ENCODE measurements around the gene WDR43.

Gene WDR43

DNA sequence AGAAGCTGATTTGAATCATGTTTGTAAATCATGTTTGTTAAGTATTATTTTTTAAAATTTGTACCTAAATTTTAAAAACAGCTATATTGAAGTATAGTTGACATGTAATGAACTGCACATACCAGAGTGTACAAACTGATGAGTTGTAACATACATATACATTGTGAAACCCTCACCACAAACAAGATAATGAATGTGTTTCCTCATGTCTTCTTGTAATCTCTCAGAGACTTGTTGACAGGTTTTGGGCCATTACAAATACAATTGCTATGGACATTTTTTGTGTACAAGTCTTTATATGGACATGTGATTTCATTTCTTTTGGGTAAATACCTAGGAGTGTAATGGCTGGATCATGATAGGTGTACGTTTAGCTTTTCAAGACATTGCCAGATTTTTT lies 21.5 kb downstream of the WDR43 start:
- no peak for DNase-seq

DNA sequence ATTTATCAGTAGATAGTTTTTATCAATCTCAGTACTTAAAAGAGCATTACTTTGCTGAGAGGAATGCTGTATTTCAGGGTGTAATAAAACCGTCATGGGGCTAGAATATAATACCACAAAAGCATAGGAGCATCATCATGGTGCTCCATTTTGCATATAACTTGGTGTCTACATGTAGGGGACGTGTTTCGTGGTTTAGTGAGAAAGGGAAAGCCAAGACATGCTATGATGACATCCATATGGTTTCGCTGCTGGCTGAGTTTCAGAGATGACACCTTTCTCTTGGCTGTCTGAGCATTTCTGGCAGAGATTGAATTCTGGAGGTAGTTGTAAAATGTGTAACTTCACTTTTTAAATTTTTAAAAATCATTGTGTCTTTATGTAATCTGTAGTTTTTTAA lies 32.4 kb downstream of the WDR43 start:
- DNase-seq: no peak

DNA sequence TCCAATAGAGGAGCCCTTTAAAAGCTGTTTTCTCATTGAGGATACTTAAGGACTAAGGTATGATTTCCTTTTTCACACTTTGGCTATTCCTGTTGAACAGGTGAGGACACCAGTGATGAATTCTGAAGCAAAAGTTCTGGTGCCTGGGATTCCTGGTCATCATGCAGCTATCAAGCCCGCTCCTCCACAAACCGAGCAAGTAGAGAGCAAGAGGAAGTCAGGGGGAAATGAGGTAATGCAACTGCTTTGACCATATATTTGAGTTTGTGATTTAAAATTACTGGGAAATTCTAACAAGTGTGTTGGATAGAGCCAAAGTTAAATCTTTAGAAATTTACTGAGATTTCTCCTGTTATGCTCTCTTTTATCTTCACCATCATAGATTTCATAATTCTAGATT lies 33.0 kb downstream of the WDR43 start:
- no peak for DNase-seq

DNA sequence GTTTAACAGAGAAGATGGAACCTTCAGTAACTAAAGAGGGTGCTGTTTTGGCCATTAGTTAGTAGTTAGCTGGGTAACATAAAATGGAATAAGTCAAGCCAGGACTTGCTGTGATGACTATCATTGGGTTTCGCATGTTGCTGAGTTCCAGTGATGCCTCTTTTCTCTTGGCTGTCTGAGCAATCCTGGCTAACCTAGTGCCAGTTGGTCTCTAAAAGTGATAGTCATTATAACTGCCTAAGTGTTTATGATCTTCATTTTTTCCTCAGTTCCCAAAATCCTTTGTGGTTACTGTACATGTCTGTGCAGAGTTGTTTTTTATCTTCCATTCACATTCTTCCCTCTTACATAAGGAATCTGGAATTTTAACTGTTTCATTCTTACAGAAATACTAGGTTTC lies 33.4 kb downstream of the WDR43 start:
- DNase-seq: no peak

DNA sequence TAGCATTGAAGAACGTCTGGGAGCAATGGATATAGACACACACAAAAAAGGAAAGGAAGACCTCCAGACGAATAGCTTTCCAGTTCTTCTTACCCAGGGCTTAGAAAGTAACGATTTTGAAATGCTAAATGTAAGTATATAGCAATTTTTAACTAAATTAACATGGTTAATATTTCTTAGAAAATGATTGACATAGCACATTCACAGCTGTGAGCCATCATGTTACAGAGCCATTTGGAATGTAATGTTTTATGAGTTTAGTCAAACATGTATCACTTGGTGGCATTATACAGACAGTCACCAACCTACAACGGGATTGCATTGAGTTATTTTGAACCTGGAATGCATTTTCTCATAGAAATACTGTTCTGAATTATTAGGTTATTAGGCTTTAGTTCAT lies 35.1 kb downstream of the WDR43 start:
- no peak for DNase-seq

DNA sequence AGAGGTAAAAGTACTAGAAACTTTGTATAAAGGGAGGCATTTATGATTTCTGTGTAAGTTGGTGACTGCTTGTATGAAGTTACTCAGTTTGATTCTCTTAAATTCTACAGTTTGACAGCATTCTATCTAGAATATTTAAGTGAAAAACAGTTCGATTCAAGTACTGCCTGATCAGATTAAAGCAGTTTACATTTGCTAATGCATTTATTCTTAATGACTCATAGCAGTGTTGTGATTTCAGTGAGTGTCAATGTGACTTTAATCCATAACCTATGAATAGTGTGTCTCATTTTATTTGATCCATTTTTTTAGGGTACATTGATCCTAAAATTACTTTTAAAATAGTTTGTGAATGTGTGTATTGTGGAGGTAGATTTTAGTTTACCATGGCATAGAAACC lies 35.7 kb downstream of the WDR43 start:
- no peak for DNase-seq

DNA sequence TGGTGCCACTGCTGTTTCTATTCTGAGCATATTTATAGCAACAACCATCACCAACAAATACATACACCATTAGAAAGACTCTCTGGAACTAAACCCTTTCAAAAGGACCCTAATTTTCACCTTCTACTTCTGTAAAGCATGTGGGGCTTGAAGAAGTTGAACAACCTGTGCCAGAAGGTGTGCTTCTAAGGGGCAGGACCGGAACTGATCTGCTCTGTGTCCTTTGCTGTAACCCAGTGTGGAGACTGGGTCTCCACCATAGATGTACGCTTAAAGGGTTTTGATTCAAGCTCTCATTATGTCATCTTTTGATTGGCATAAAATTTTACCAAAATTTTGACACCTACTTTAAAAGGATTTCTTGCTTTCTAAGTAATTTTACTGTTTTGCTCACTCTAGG lies 40.3 kb downstream of the WDR43 start:
- no peak for DNase-seq

DNA sequence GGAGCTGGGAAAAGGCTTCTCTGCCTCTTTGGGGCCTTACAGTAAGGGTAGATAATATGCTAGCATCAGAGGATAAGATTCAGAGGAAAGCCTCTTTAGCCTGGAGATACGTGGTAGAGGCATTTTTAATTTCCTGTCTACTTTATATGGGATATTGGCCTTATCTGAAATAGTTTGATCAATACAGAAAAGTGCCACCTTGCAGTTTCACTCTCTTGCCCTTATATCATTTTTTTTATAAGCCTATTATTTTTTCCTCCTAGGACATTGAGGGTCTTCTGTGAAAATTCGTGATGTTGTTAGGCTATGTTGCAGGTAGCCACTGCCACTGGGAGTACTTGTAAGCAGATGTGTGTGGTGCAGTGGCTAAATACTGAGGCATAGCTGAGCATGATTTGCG lies 46.5 kb downstream of the WDR43 start:
- no peak for DNase-seq

DNA sequence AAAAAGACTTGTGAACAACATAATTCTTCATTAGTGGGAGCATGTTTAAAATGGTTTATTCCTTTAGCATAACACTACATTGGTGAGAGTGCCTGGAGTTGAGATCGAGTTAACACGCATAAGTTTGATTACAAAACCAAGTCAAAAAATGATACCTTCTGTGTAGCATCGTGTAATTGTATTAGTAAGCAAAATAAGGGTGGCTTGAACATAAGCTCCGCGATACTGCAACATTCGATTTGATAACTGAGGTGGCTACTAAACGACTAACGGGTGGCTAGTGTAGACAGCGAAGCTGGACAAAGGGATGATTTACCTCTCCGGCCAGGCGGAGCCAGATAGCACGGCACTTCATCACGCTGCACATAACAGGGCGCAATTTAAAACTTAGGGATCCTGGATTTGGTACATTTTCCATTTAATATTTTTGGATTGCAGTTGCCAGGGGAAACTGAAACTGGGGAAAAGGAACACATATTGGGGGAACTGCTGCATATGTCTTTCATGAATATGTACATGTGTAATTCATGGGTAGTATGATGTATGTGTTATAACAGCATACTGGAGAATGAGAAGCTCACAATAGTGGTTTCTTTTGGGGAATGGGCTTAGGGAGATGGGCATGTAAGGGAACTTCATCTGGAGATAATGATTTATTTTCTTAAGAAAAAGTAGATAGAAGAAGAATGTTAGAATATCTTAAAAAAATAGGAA lies 50.2 kb downstream of the WDR43 start:
- no peak for DNase-seq

DNA sequence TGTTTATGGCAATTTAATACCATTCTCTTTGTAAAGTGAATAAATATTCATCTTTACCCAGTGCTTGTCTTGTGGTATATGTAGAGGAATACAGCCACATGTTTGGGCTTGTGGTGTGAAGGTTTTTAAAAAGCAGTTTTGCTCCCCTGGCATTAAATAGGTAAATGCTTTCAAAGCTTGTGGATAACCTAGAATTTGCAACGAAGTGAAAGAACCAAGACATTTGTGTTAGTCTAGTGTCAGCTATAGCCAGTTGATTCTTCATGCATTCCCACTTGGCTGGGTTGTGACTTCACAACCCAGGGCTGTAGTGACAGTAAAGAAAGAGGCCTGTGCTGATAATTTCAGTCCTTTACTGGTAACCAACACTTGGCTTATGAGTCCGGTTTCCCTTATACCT lies 53.7 kb downstream of the WDR43 start:
- DNase-seq: no peak

DNA sequence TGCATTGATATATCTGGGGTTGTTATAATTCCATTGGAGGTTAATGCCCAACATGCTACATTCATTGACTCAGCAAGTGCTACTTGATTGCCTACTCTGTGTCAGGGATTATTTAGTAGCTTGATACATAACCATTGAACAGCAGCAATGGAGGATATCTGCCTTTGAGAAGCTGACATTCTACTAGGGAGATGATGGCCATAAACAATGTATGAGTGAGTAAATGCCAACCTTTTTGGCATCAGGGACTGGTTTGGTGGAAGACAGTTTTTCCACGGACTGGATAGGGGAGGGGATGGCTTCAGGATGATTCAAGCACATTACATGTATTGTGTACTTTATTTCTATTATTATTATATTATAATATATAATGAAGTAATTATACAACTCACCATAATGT lies 54.7 kb downstream of the WDR43 start:
- no peak for DNase-seq

DNA sequence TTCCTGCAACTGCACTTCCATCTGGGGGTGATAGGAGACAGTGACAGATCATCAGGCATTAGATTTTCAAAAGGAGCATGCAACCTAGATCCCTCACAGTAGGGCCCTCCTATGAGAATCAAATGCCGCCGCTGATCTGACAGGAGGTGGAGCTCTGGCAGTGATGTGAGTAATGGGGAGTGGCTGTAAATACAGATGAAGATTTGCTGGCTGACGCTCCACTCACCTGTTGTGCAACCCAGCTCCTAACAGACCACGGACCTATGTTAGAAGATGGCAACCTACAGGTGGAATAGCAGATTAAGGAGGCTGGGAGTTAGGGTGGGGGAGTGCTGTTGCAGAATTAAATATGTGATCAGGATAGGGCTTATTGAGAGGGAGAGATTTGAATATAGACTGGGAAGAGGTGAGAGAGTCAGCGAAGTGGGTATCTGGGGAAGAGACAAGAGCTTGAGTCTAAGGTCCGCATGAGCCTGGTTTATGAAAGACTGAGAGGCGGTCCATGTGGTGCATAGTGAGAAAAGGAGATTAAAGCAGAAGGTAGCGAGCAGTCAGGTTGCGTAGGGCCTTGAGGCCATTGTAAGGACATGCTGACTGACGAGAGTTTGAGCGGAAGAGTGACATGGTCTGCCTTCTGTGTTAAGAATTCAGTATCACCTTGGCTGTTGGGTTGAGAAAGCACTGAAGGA lies 55.3 kb downstream of the WDR43 start:
- DNase-seq: no peak

DNA sequence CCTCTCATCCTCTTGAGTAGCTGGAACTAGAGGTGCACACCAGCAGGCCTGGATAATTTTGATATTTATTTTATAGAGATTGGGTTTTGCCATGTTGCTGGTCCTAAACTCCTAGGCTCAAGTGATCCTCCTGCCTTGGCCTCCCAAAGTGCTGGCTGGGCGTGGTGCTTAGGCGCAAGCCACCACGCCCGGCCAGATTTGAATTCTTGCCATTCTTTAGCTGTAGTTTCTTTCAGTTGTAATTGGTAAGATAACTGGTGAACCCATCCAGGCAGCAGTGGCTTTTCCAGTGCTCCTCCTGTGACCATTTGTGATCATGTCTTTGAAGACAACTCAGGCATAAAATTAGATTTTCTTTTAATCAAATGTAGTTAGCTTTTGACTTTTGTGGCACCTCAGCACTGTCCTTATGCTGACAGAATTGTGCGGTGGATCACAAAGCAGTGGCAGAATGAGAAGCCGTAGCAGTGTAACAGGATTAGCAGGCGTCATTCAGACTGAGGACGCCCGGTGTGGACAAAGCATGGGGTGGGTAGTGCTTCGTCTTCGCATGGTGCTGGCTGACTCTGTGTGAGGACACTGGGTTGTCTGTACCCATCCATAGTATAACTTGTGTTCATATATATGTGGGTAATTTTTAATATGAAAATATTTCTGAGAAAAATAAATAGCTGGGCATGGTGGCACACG lies 56.6 kb downstream of the WDR43 start:
- no peak for DNase-seq

DNA sequence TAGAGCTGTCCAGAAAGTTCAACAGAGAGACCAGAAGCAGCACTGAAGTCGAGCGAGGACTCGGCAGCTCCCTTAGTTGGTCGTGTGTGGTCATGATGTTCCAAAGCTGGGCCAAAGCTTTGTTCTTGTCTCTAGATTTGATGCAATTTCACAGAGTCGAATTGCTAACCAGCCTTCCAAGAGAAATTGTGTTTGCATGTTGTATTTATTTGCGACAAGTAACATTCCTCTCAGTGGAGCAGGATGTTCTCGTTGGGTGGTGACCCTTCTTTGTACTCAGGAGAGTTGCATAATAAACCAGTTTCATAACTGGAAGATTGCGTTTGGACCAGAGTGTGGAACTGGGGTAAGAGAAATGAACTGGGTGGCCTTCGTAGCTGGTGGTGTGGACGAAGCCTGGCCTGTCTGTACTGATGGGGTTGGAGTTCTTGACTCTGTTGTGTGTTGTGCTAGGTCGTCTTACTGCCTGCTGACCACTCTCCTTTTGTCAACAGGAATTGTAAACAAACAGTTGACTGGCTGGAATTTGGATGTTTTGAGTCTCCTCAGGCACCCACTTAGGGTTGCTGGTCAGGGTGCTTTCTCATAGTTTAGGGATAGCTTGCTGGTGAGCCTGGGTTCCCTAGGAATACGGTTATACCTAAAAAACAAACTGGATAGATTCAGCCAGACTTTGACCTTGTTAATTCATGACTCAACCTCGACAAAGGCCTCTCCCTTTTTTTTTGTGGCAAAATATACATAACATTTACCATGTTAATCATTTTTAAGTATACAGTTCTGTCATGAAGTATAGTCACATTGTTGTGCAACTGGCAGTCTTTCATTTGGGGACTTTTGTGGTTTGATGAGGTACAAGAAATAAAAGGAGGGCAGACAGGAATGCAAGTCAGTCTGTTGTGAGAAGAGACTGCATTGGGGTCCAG lies 57.7 kb downstream of the WDR43 start:
- DNase-seq: no peak

DNA sequence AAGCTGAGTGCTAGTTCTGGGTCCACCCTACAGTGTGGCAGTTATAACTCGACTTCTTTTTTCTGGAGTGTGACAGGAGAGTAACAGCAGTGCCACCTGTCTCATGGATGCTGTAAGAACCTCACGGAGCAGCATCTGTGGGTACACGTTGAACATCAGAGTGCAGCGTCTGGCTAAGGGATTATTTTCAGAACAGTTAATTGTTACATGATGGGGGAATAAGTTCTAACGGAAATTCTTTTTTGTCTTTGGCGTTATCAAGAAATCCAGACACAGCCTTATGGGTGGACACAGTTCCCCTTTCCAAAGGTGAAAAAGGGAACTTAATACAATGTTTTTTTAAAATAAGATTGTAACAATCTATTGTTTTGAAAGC lies 58.4 kb downstream of the WDR43 start:
- no peak for DNase-seq

DNA sequence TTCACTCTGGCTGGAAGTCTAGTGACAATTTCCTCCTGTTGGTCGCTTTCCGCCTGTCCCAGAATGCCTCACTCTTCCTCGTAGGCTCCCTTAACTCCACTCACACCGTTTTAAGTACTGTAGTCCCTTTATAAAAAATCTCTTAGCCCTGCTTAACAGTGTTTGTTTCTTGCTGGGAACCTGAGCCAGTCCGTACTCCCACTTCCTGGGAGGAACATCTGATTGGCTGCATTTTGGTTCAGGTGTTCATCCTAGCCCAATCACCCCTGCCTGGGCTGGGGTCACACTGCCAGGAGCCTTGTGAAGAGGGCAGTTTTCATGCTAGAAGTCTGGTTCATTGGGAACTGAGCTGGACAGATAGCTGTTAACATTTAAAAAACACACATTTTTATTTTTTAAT lies 61.0 kb downstream of the WDR43 start:
- no peak for DNase-seq

DNA sequence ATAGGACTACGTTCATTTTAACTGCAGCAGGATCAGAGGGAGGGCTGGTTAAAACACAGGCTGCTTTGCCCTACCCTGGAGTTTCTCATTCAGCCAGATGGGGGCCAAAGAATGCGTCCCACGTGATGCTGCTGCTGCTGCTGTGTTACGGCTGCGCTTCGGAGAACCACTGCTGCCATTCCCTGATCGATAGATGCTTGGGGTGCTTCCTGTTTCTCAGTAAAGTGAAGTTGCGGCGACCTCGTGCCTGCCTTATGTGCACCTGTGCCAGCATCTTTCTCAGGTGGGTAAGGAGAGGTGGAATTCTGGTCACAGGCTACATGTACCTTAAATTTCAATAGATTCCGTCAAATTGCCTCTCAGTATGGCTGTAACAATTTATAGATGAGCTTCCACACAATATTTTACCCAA lies 62.0 kb downstream of the WDR43 start:
- peak; percentile 39 for DNase-seq

DNA sequence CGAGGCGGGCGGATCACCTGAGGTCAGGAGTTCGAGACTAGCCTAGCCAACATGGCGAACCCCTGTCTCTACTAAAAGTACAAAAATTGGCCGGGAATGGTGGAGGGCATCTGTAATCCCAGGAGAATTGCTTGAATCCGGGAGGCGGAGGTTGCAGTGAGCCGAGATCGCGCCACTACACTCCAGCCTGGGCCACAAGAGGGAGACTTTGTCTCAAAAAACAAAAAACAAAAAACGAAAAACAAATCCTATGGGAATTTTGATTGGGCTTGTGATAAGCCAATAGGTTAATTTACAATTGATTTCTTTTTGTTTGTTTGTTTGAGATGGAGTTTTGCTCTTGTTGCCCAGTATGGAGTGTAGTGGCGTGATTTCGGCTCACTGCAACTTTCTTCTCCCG lies 62.4 kb downstream of the WDR43 start:
- no peak for DNase-seq

DNA sequence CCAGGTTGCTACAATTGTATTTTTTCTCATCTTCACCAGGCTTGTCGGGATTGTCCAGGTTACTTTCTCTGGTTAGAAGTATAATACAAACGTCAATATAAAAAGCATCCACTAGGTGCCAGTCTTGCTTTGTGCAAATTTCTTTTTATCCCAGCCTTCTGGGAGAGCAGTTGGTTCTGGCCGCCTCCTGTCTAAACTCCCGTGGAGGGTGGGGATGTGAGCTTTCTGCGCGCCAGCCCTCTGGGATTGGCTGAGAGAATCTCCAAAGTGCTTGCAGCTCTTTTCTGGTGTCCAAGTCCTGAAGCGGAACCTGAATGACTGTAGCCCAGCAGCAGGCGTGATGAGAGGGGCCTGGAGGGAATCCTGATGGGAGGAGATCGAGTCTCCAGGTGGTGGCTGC lies 64.2 kb downstream of the WDR43 start:
- DNase-seq: no peak

DNA sequence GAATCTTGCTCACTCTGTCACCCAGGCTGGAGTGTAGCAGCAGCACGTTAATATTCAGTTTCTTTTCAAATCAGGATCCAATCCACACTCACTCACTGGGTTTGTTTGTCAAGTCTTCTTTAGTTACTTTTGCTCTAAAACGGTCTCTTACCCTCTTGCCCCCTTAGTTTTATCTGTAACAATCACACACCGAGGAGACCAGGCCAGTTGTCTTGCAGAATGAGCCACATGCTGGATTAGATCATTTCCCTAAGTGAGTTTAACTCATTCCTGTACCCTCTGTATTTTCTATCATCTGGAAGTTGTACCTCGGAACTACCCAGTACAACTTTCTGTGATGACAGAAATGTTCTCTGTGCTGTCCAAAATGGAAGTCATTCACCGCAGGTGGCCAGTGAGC lies 65.9 kb downstream of the WDR43 start:
- DNase-seq: no peak

DNA sequence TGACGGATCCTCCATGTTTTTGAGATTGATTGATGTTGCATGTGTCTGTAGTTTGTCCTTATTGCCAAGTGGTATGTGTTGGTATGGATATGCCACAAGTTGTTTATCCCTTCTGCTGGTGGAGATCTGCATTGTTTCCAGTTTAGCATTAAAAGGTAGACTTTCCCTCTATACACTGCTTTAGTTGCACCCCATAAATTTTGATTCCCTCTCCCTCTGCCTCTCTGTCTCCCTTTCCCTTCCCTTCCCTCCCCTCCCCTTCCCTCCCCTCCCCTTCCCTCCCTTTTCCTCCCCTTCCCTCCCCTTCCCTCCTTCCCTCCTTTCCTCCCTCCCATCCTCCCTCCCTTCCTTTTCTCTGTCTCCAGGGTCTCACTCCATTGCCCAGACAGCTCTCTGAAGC lies 68.0 kb downstream of the WDR43 start:
- DNase-seq: no peak

DNA sequence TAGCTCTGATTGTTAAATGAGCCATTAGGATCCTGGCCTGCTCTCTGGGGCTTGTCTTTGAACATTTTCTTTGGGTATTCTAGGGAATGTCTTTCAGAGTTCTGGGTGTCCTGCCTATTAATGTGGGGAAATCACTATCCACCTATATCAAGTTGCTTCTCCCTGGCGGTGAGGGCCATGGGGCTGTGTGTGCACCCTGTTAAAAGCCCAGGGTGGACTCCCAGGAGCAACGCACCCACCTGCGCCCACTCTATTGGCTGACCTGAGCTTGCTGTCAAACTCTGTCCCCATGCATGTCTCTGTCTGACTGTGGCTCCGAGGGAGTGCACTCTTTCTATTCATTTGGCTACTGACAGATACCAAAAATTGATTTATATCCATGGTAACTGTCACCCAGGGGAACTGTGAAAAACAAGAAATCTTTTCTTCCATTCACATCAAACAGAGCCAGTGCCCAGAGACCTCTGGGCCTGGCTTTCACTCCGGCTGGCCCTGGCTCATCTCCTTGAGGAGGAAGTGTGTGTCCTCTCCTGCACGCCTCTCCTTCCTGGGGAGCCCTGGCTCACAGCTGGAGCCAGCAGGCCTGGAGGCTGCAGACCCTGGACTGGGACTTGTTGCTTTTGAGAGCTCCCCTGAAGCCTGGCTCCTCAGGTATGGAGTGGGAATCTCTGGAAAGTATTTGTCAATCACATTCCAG lies 76.1 kb downstream of the WDR43 start:
- DNase-seq: no peak
